ENCODE data around the gene KYAT1. TPM values are rescaled to one million over a fixed set of nuclear protein-coding genes. Genes with fewer than 3 reads are reported as not detected.

Gene KYAT1
- total and polyA plus RNA-seq, 2 of the 13 experiments (the other 11 are each of a cell fraction or from before 2014, with no cell fraction given): 9.2 to 46.5 TPM

- TF ChIP-seq REST (IDR thresholded peaks at IDR 0.05; ENCODE audit: borderline replicate concordance in 1 of 2, low read depth in 1 of 2, low read length in 2 of 2) (peak in 1 of 2 experiments; percentile 21; a peak in 1 of 4 replicates), SRY (CRISPR knock-in tag; IDR thresholded peaks at IDR 0.05) (peak; percentile 91; the same call in 1 of the 2 replicates), ZNF562 (CRISPR knock-in tag; IDR thresholded peaks at IDR 0.05; ENCODE audit: borderline replicate concordance) (peak; percentile 78; the same call in 1 of the 2 replicates), ZNF326 (CRISPR knock-in tag; IDR thresholded peaks at IDR 0.05; ENCODE audit: borderline replicate concordance) (no peak), RXRB (CRISPR knock-in tag; IDR thresholded peaks at IDR 0.05; ENCODE audit: borderline replicate concordance) (peak; percentile 66), ZNF33A (CRISPR knock-in tag; IDR thresholded peaks at IDR 0.05; ENCODE audit: borderline replicate concordance) (no peak), AFF4 (CRISPR knock-in tag; IDR thresholded peaks at IDR 0.05) (peak; percentile 73; the same call in 1 of the 2 replicates), RCOR2 (CRISPR knock-in tag; IDR thresholded peaks at IDR 0.05) (0 out of 2 replicates have a peak, but pooled peaks have one; percentile 38), ZNF773 (CRISPR knock-in tag; IDR thresholded peaks at IDR 0.05; ENCODE audit: borderline replicate concordance) (peak; percentile 73; the same call in 1 of the 2 replicates), ZNF460 (CRISPR knock-in tag; IDR thresholded peaks at IDR 0.05; ENCODE audit: borderline replicate concordance) (peak; percentile 39; the same call in 1 of the 2 replicates), XBP1 (CRISPR knock-in tag; IDR thresholded peaks at IDR 0.05) (peak; percentile 47; the same call in 1 of the 2 replicates), GATAD2A (CRISPR knock-in tag; IDR thresholded peaks at IDR 0.05) (peak; percentile 50; the same call in 1 of the 2 replicates), IRX3 (CRISPR knock-in tag; IDR thresholded peaks at IDR 0.05; ENCODE audit: borderline replicate concordance, low read depth) (peak; percentile 83; the same call in 1 of the 2 replicates), ETS1 (CRISPR knock-in tag; IDR thresholded peaks at IDR 0.05) (peak; percentile 88; the same call in 1 of the 2 replicates), ATF3 (CRISPR knock-in tag; IDR thresholded peaks at IDR 0.05) (peak; percentile 75), POLR2A (IDR thresholded peaks at IDR 0.05; ENCODE audit: insufficient read depth in 1 of 2, low read depth in 2 of 2, low read length in 2 of 2) (peak in 1 of 2 experiments; percentile 74; a peak in 2 of 4 replicates), ZNF10 (CRISPR knock-in tag; IDR thresholded peaks at IDR 0.05; ENCODE audit: borderline replicate concordance, low read depth) (no peak), ZNF724P (CRISPR knock-in tag; IDR thresholded peaks at IDR 0.05; ENCODE audit: borderline replicate concordance) (peak; percentile 98)
Measured at GRCh38 chr9:128786681-128787601, 94.8 kb downstream of the KYAT1 start, which contains the start of gene TBC1D13 (continued).
